HG03439 (cell line): Measurements from ENCODE around the gene NFILZ.
"Not testable (repeated sequence)": the region's sequence is repeated elsewhere in the genome, so short reads cannot be mapped to it uniquely, and the experiment has no call there.

Experiments used
- ATAC-seq: cut with Tn5 transposase; IDR thresholded peaks from one replicate; pipeline ENCODE4 v1.9.1; 2021; ENCODE audit warnings: mild to moderate bottlenecking, moderate library complexity; ENCODE audit not compliant: unreplicated experiment

Gene NFILZ

DNA sequence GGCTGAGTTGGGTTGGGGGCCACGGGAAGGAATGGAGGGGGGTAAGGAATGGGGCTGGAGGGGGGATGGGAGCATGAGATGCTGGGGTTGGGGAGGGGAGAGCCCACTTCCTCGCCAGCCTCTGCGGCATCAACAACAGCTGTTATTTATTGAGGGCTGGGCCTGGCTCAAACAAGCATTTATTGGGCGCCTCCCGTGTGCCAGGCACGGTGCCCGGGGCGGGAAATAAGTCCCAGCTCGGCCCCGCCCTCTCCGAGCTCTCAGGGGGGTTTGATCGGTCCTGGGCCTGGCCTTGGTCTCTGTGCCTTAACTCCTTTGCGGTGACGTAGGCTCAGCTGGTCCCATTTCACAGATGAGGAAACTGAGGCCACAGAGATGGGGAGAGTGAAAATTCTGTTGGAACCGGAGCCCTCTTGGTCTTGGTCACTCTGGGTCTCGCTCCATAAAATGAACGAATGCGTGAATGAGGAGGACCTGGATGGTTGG is 19.0 kb upstream of the NFILZ start:
- no peak for ATAC-seq

DNA sequence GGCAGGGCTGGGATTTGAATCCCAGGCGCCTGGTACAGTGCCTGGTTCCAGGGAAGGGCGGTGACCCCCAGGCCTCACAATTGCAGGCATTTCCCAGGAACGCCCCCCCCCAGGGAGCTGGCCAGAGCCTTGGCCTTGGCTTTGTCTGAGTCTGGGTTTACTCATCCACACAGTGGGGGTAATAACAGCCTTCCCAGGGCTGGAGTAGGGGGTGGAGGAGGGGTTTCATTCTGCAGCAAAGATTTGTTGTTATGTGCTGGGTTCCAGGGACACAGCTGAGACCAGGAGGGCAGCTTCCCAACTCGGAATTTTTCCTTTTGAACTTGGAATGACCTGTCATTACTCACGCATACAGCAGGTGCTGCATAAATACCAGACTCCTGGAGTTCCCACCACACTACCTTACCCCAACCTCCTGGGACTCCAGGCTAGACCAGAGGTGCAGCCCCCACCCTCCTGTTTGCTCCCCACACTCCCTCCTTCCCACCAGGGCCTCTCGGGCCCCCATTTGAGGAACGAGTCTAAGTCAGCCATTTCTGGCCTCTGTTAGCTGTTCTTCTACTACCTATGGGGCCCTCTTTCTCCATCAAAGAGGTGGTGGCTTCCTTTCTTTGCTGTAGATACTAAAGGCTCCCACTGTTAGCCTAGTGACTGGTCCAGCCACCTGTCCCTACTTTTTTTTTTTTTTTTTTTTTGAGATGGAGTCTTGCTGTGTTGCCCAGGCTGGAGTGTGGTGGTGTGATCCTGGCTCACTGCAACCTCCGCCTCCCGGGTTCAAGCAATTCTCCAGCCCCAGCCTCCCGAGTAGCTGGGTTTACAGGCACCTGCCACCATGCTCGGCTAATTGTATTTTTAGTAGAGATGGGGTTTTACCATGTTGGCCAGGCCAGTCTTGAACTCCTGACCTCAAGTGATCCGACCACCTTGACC is 18.3 kb upstream of the NFILZ start:
- no peak for ATAC-seq

DNA sequence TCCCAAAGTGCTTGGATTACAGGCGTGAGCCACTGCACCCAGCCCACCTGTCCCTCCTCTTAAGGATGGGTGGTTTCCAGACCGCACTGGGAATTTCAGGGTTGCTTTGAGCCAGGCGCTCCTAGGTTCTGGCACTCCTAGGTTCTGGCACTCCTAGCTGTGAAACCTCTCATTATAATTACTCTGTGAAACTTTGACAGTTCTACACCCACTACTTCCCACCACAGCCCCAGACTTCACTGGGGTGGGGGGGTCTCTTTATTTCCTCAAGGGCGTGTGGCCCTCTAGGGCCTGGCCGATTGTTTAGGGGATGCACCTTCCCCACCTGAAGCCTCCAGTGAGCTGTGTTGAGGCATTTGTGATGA is 17.6 kb upstream of the NFILZ start:
- ATAC-seq: no peak

DNA sequence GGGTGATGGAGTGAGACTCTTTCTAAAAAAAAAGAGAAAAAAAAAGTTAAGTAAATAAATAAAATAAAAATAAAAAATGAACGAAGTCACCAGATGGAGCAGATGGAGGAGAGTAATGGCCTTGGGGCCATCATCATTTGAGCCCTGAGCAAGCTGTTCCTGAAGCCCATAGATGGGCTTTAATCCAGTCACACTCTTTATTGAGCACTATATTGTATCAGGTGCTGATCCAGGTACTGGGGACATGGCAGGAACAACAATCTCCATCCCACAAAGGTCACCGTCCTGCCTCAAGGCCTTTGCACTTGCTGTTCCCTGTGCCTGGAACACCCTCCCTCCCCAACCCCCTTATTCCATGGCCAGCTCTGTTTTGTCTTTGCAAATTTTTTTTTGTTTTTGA is 16.0 kb upstream of the NFILZ start:
- ATAC-seq: no peak

DNA sequence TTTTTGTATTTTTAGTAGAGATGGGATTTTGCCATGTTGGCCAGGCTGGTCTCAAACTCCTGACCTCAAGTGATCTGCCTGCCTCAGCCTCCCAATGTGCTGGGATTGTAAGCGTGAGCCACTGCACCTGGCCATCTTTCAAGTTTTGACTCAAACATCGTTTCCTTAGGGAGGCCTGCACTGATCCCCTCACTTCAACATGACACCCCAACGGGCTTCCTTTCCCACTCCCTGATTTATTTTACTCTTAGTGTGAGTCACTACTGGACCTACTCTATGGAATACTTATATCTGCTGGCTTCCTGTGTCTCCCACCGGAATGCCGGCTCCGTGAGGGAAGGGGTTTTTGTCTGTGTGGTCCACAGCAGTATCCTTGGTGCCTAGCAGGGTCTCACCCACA is 15.4 kb upstream of the NFILZ start:
- ATAC-seq: no peak

DNA sequence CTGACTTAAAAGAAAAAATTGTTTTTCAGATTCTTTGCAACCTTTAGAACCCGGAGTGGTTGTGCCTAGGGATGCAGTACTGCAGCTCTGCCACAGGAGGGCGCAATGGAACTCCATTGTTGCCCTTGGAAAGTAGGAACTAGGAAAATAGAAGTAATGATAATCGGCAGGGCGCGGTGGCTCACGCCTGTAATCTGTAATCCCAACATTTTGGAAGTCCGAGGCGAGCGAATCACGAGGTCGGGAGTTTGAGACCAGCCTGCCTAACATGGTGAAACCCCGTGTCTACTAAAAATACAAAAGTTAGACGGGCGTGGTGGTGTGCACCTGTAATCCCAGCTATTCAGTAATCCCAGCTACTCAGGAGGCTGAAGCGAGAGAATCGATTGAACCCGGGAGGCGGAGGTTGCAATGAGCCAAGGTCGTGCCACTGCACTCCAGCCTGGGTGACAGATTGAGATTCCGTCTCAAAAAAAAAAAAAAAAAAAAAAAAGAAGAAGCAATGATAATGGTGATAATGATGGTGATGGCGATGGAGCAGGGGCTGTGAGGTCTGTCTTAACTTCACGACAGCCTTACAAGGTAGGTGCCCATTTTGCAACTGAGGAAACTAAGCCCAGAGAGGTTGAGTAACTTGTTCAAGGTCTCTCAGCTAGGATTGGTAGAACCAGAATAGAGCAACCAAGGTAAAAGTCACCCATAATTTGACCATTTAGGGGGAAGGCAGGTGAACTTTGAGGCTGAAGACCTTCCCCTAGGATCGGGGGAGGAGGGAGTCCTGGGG is 14.4 kb upstream of the NFILZ start:
- no peak for ATAC-seq

DNA sequence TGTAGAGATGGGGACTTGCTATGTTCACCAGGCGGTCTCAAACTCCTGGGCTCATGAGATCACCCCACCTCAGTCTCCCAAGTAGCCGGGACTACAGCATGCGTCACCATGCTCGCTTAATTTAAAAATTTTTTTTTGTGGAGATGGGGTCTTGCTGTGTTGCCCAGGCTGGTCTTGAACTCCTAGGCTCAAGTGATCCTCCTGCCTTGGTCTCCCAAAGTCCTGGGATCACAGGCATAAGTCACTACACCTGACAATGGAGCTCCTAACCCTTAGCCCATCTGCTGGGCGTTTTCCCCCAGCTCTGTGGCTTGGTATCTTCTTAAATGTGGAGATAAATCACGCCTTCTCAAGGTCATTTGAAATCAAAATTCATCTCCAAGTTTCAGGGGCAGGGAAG is 13.6 kb upstream of the NFILZ start:
- ATAC-seq: no peak

DNA sequence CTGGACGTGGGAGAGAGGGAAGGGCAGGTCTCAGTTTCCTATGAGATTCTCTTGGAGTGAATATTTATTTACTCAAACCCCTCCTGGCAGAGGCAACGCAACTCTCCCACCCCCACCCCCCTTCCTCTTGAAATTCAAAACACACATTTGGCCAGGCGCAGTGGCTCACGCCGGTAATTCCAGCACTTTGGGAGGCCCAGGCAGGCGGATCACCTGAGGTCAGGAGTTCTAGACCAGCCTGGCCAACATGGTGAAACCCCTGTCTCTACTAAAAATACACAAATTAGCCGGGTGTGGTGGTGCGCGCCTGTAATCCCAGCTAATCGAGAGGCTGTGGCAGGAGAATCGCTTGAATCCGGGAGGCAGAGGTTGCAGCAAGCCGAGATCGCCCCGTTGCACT is 13.1 kb upstream of the NFILZ start:
- not testable (repeated sequence) for ATAC-seq

DNA sequence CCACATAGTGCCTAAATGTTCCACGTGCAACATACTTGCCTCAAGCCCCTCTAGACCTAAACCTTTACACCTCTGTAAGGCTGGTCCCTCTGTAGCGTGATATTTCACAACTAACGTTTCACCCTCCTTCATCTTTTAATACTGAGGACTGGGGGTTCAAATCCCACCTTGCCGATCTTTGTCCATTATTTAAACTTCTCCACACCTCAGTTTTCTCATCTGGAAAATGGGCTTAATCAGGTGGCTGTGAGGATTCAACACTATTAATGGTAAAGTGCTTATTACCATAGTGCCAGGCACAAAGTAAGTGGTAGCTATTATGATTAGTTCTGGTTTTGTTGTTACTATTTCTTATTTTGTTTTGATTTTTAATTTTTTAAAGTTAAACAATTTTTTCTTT is 12.4 kb upstream of the NFILZ start:
- no peak for ATAC-seq

DNA sequence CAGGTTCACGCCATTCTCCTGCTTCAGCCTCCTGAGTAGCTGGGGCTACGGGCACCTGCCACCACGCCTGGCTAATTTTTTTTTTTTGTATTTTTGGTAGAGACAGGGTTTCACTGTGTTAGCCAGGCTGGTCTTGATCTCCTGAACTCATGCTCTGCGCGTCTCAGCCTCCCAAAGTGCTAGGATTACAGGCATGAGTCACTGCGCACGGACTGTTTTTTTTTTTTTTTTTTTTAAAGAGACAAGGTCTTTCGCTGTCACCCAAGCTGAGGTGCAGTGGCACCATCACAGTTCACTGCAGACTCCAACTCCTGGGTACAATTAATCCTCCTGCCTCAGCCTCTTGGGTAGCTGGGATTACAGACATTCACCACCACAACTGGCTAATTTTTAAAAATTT is 11.7 kb upstream of the NFILZ start:
- no peak for ATAC-seq

DNA sequence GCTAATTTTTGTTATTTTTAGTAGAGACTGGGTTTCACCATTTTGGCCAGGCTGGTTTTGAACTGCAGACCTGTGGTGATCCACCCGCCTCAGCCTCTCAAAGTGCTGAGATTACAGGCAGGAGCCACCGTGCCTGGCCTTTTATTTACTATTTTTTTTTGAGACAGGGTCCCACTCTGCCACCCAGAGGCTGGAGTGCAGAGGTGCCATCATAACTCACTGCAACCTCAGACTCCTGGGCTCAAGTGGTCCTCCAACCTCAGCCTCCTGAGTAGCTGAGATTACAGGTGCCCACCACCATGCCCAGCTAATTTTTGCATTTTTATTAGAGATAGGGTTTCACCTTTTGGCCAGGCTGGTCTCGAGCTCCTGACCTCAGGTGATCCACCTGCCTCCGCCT is 7.5 kb upstream of the NFILZ start:
- not testable (repeated sequence) for ATAC-seq

DNA sequence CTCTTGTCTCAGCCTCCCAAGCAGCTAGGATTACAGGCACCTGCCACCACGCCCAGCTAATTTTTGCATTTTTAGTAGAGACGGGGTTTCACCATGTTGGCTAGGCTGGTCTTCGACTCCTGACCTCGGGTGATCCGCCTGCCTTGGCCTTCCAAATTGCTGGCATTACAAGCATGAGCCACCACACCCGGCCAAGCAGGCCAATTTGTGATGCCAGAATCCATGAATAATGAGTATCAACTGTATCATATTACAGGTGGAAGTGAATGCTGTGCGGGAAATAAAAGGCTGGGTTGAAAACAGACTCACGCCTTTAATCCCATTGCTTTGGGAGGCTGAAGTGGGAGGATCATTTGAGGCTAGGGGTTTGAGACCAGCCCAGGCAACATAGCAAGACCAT is 3.6 kb upstream of the NFILZ start:
- no peak for ATAC-seq

DNA sequence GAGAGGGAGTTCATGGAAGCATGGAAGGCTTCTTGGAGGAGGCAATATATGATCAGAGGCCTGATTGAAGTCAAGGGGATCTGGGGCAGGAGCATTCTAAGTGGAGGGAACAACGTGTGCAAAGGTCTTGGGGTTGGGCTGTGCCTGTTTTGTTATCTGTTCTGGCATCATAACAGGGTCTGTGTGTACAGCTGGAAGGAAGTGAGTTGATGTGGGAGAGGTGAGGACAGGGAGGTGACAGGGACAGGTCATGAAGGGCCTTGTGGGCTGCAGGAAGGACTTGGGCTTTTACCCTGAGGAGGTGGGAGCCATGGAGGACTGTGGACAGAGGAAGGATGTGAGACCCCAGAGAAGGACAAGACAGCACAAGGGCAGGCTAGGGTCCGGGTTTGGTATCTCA is 1.2 kb upstream of the NFILZ start:
- ATAC-seq: no peak

DNA sequence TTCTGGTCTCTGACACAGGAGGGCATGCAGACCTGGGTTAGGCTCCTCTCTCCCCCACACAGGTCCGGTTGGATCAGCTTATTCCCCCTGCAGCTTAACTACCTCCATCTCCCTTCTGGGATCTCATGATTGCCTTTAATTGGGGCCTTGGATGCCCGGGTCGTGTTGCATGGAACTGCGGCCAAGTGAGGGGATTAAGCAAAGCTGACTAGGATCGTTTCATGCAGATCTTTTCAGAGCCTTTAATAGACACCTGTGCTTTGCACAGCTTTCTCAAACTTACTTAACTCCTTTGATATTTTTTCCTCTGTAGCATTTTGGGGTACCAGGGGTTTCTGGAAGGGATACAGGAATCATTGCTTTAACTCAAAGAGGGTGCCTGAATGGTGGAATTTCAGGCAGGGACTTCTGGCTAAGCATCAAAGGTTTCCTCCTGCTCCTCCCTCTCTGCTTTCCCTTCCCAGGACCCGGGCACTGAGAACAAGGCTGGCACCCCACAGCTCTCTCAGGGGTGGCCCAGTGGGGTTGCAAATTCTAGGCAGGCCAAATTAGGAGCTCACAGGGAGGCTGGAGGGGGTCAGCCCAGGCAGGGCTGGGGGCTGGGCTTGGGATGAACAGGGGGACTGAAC is 477 bp downstream of the NFILZ start:
- no peak for ATAC-seq

DNA sequence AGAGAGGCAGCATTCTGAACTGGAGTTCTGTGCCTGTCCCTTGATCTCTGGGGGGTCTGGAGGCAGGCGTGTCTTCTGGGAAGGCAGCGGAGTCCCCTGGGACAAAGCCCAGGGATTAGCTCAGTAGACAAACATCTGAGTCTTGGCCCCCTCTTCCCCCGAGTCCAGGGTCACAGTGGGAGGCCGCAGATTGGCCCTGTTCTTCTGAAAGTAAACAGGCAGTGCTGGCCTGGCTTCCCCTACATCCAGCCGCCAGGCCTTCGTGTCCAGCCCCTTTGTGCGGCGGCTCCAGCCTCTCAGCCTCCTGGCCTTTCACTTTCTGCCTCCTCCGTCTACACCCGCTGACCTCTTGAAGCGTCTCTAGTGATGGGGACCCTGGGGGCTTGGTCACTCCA is 989 bp downstream of the NFILZ start:
- no peak for ATAC-seq

DNA sequence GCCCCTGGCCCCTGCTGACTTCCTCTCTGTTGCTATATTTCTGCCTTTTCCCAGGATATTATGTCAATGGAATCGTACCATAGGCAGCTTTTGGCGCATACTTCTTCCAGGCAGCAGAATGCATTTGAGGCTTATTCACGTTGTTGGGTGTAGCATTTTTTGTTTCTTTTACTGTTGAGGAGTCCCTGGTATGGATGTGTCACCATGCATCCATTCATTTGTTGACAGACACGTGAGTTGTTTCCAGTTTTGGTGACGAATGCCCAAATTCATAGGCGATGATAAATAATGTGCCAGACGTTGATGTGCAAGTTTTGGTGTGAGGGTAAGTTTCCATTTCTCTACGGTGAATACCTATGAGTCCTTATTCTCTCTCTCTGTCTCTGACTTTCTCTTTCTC is 5.0 kb downstream of the NFILZ start:
- no peak for ATAC-seq

DNA sequence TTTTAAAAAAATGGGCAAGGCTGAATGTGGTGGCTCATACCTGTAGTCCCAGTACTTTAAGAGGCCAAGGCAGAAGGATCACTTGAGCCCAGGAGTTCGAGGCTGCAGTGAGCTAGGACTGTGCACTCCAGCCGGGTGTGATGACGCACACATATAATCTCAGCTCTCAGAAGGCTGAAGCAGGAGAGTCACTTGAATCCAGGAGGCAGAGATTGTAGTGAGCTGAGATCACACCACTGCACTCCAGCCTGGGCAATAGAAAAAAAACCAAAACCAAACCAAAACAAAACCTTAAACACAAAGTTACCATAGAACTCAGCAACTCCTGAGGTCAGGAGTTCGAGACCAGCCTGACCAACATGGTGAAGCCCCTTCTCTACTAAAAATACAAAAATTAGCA is 6.6 kb downstream of the NFILZ start:
- ATAC-seq: not testable (repeated sequence)

DNA sequence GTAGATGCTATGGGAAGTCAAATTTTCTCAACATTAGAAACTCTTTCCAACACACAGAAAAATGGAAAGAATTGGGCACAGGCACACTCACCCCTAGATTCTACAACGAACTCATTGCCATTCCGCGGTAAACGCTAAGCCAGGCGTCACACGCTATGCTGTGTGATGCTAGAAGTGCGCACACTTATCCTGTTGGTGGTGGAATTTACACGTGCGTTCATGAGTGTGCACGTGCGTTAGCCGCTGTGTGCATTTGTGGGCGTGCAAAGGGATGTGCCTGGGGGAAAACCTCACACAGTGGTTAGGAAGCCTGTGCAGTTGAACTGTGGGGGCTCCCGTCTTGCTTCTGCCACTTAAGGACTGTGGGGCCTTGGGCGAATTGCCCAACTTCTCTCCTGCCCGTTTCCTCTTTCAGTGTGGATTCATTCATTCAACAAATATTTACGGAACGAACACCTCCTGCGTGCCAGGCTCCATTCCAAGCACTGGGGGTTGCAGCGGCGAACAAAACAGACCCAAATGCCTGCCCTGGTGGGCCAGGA is 7.7 kb downstream of the NFILZ start:
- ATAC-seq: no peak

DNA sequence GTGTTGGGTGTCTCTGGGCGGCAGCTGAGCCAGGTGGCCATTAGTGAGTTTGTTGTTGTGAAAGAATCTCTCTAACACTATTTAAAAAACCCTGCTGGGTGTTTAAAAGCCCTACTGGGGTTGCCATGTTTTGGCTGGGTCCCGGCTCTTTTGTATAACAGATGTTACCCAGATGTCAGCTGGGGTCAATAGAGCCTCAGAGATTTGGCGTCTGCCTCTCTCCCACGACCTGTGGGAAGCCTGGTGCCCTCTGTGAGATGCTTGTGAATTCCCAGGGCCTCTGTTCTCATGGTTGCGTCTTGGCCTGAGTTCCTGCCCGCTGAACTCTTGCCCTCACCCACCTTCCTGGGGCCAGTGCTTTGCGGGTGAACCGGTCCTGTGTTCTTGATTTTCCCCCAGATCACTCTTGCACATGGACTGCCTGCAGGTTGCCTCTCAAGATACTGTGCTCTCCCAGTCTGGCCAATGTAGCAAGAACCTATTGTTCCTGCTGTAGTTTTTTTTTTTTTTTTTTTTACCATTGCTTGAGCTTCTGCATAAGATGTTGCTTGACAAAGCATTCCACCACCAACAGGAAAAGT is 9.5 kb downstream of the NFILZ start:
- no peak for ATAC-seq

DNA sequence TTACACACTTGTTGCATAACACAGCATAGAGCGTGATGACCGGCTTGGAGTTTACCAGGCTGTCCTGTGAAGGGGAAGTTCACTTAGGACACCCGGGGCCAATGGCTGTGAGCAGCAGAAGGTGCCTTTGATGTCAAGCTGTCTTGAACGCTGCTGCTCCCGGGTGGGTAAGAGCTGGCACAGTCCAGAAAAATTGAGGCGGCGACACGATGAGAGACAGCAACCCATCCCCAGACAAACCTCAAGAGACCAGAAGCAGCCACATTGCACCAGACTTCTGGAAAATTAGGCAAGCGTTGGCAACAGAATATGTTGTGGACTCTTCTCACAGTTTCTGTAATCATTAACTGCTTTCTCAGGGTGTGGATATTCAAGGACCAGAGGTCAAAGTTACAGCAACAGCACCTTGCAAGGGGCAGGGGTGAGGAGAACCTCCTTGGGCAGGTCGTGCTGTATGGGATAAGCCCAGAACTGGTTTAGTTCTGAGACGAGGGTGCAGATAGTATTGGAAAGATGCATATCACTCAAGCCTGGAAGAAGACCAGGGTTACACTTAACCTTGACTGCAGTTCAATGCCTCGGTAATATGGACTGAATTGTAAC is 10.1 kb downstream of the NFILZ start:
- ATAC-seq: no peak
